OCI-M1 (cell line): ENCODE results near the gene UBE2L3.
A peak's percentile ranks its signal among the peaks of the same experiment; 100 is the strongest.

ENCODE experiments used
- DNase-seq: peaks from one replicate; lab custom pipeline; 2025; lab: John Stamatoyannopoulos, UW

UBE2L3 gene

DNA sequence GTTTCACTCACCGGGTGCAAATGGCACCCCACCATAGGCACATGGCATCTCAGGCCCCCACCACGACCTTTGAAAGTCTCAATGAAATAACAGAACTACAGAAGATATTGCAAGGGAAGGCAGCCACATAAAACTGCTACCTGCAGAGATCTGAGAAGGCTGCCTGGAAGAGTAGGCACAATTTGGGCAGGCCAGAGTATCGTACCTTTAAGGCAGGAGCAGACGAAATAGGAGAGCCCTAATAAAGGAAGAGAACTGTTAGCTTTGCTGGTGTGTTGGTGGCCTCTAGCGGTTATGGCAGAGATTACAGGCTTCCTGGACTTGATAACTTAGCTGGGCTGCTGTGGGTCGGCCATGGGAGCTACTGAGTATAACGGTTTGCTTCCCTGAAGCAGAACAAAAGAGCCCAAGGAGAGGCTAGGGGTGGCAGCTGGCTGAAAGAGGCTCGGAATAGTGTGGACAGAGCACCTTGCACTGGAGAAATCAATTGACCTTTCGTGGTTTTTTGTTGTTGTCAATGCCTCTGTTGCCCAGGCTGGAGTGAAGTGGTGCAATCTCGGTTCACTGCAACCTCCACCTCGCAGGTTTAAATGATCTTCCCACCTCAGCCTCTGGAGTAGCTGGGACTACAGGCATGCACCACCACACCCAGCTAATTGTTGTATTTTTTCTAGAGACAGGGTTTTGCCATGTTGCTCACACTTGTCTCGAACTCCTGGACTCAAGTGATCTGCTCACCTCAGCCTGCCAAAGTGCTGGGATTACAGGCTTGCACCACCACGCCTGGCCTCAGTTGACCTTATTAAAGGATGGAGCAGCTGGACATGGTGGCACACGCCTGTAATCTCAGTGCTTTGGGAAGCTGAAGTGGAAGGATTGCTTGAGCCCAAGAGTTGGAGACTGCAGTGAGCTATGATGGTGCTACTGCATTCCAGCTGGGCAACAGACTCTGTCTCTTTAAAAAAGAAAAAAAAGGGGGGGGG, 79.4 kb downstream of the UBE2L3 start:
- DNase-seq: peak; percentile 96

DNA sequence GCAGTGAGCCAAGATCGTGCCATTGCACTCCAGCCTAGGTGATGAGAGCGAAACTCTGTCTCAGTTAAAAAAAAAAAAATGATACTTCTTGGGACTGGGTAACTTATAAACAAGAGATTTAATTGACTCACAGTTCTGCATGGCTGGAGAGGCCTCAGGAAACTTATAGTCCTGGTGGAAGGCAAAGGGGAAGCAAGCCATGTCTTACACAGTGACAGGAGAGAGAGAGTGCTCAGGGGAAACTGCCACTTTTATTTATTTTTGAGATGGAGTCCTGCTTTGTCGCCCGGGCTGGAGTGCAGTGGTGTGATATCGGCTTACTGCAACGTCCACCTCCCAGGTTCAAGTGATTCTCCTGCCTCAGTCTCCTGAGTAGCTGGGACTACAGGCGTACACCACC, 82.8 kb downstream of the UBE2L3 start:
- DNase-seq: no peak

DNA sequence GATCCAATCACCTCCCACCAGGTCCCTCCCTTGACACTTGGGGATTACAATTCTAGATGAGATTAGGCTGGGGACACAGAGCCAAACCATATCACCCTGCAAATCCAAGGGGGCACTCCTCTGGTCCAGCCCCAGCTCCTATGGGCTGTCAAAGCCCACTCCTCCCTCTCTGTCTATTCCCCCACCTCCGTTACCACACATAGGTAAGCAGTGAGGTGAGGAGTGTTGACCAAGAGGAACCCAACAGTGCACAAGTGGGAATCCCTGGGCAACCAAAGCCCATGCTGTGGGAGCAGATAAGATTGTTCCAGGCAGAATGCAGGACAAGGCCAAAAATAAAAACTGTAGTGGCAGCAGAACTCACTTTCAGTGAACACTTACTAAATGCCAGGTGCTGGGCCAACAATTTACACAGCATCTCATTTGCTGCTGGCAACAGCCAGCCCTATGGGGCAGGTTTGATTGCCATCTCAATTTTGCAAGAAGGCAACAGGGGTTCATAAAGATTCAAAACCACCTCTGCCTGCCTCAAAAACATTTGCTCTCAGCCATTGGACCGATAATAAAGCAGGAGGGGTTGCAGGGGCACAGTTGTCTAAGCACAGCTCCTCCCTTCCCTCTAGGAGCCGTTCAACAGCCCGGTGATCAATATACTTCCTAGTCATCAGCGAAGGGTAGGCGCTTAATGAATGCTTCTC, 83.5 kb downstream of the UBE2L3 start:
- peak; percentile 65 for DNase-seq

DNA sequence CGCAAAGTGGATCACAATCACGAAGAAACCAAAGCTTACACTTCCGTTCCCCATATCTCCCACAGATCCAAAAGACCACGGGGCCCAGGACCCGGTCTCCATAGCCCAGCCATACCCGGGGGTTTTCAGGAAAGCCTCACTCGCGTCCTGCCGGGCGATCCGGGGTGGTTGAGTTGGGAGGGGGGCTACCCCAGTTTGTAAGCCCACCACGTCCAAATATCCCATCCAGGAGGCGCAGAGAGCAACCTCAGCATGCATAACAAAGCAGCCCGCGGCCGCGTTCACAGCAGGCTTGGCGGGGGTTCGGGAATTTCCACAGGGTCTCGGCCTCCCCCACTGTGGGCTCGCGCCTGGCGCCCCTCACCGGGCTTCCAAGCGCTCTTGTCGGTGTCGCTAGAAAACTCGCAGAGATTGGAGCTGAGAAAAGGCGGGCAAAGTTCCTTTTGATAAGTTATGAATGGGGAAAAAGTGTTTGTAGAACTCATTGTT, 84.1 kb downstream of the UBE2L3 start:
- no peak for DNase-seq

DNA sequence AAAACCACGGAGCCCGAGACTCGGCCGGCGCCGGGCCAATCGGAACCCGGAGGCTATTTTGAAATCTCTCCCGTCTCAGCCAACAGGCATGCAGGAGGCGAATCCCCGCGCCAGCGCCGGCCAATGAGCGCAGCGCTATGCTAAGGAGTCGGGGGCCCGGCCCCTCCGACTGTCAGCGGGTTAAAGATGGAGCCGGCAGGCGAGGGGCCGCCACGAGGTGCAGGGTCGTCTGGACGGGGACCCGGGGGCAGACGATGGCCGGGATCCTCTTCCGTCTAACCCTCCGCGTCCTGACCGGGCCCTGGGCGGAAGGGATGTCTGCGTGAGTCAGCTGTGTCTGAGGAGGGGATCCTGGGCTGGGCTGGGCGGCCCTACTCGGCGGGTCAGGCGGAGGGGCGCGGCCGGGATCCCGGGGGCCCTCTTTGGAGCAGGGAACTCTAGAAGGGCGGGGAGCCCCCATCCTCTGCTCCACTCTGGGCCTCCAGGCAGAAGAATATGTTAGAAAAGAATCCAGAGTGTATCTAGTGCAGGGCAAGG, 84.6 kb downstream of the UBE2L3 start:
- peak; percentile 97 for DNase-seq

DNA sequence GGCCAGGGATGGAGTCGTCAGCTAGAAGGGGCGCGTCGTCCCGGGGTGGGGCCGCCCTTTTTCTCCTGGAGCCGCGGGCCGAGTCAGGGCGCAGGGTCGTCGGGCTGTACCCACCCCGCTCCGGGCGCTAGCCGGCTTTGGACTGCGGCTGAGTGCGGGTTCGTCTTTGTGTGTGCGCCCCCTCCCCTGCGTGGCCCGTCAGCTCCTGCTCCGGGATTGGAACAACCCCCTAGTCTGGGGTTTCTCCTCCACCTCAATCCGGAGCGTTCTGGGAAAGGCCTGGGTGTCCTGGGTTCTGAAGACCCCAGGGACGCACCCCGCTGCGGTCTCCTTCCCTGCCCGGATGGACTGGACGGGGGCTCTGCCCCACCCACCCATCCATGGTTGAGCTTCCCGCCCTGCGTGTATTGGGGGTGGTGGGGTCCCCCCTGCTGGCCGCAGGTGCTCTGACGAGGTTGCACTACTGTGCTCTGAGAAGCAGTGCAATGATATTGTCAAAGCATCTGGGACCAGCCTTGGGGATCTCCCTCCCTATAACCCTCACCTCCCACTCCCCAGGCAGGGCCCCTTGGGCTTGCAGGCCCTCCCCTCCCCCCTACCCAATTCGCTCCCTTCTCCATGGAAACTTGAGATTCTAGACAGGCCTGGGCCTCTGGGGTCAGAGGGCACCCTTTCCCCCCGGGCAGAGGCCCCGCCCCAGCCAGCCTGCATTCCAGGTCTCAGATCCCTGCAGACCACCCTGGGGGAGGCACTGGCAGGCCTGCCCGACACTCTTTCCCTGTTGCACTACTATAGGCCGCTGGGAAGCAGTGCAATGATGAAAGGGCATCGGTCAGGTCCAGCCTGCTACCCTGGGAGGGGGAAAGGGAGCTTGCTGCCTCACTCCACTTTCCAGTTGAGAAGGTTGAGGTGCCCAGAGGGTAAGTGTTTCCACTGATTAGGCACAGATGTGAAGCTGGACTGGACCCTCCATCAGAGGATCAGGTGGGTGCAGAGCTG, 85.3 kb downstream of the UBE2L3 start:
- DNase-seq: no peak

DNA sequence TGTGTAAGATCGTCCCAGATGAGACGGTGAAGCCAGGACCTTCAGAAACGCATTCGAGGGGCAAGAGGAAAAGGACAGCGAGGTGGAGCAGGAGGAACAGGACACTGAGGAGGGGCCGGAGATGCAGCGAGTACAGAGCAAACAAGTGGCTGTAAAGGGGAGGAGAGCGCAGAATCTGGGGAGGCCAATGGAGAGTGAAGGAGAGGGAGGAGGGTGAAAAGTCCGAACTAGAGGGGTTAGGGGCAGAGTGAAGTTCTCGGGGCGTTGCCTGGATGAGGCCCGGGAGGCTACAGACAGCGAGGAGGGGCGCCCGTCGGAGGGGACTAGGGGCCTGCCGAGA, 89.5 kb downstream of the UBE2L3 start:
- no peak for DNase-seq

DNA sequence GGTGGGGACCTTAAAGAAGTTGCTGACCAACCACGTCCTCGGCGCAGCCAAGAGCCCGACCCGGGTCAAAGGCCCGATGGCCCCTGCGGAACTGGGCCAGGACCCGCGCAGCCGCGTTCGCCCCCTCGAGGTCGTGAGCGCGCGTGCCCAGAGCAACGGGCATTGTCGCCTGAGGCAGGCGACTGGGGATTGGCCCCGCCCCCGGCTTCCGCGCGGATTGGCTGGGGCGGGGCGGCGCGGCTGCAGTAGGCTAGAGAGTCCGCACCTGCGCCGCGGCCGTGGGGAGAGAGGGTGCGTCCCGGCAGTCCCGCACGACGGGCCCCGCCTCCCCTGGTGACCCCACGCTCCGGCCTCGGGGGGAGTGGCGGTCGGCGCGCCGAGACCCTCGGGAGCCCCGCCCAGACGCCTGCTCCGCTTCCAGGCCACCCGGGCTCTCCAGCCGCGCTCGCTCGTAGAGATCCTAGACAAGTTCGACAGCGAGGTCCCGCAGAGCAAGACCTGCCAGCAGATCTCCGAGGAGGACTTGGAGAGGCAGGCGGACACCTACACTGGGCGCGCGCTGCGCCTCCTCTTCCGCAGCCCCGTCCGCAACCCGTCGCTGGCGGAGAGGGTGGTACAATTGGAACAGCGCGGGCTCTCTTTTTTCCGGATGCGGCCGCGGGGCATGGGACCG, 90.0 kb downstream of the UBE2L3 start:
- DNase-seq: peak; percentile 94

DNA sequence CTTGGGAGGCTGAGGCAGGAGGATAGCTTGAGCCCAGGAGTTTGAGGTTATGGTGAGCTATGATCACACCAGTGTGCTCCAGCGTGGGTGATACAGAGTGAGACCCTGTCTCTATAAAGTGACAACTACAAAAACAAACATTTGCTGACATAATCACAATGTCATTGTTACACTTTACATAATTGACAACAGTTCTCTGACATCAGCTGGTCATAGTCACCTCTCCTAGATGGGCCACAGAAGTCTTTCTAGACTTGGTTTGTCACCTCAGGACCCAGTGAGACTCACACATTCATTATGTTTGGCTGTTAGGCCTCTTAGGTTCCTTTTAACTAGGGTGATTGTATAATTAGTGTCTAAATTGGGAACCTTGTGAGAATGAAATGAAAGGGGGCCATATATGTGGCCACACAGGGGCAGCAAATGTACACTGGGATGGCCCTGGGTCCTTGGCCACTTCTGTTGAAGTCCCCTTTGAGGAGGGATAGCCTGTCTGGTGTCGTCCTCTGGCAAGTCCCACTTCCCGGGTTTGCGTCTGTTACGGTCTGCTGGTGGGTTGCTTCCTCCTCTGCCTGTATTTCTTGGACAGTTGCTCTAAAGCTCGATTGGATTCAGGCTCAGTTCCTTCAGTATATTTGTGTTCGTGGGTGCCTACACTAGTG, 92.5 kb downstream of the UBE2L3 start:
- DNase-seq: peak; percentile 39

DNA sequence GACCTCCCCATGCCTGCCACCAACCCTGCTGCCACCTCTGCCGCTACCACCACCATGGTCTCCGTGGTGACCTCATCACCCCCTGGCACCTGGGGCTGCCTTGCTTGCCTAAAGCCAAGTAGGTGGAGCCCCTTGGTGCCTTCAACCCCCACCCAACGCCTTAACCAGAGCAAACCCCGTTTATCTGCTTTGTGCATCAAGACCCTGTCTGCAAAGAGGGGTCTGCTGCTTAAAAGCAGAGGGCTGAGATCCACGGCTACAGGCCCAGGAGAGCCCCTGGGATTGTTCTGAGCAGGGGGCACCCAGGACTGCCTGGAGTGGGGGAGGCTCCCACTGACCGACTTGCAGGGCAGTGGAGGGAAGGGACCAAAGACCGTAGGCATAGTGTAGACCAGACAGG, 93.4 kb downstream of the UBE2L3 start:
- DNase-seq: no peak

DNA sequence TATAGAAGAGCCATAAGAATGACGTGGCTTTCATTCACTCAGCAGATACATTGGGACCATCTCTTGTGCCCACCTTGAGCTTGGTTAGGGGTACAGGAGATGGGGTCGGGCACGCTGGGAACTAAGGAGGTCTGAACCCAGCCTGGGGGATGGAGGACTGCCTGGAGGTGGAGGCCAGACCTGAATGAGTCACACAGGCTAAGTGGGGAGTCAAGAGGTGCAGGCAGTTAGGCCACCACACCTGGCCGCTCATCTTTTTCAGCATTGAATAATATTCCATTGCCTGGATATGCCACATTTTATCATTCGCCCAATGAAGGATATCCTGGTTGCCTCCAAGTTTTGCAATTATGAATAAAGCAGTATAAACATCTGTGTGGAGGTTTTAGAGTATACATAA, 94.5 kb downstream of the UBE2L3 start:
- DNase-seq: no peak

DNA sequence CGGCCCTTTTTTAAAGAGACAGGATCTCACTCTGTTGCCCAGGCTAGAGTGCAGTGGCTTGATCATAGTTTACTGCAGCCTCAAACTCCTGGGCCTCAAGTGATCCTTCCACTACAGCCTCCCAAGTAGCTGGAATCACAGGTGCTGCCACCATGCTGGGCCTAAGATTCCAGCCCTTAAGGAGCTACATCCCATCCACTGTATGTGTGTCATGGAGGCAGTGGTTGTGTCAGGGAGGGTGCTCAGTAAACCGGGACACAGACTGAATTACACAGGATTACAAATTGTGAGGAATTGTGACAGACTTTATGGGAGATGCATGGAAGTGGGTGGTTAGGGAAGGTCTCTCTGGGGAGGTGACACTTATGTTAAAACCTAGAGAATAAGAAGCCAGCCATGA, 96.2 kb downstream of the UBE2L3 start:
- DNase-seq: no peak

DNA sequence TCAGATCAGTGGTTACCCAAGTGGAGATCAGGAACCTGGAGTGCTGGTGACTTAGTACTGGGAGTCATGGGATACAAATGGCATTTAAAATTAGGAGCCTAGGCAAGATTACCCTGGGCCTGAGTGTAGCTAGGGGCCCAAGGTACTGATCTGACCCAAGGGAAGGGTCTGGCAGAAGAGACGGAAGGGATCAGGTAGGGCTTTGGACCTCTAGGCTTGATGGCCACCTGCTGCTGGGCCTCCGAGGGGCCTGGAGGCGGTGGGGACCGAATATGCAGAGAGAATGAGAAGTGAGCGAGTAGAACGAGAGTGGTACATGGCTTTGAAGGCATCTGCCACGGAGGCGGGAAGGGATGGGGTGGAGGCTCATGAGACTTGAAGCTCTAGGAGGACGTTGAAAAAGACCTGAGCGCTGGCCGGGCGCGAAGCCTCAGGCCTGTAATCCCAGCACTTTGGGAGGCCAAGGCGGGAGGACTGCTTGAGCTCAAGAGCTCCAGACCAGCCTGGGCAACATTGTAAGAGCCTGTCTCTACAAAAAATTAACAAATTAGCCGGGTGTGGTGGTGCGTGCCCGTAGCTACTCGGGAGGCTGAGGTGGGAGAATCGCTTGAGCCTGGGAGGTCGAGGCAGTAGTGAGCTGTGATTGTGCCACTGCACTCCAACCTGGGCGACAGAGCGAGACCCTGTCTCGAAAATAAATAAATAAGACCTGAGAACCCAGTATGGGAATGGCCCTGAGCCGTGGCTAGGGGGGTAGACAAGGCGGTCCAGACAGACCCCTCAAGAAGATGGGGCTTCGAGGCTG, 97.7 kb downstream of the UBE2L3 start:
- no peak for DNase-seq

DNA sequence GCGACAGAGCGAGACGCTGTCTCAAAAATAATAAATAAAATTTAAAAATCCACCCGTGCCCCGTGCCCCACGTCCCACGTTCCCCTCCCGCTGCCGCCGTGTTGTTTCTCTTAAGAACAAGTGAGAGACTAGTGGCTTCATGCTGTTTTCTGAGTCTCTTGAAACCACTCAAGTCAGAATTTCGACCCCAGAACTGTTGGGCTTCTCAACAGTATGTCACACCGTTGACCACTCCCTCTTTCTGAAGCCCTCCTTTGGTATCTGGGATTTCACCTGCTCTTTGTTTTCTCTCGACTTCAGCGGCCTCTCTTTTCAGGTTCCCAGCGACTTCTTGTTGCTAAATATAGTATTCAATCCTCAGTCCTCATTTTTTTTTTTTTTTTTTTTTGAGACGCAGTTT, 99.3 kb downstream of the UBE2L3 start:
- DNase-seq: no peak

DNA sequence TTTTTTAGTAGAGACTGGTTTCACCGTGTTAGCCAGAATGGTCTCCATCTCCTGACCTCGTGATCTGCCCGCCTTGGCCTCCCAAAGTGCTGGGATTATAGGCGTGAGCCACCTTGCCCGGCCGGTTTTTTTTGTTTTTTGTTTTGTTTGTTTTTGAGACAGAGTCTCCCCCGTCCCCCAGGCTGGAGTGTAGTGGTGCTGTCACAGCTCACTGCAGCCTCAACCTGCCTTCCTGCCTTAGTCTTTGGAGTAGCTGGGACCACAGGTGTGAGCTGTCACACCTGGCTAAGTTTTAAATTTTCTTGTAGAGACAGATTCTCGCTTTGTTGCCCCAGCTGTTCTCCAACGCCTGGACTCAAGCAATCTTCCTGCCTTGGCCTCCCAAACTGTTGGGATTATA, 101.5 kb downstream of the UBE2L3 start:
- no peak for DNase-seq

DNA sequence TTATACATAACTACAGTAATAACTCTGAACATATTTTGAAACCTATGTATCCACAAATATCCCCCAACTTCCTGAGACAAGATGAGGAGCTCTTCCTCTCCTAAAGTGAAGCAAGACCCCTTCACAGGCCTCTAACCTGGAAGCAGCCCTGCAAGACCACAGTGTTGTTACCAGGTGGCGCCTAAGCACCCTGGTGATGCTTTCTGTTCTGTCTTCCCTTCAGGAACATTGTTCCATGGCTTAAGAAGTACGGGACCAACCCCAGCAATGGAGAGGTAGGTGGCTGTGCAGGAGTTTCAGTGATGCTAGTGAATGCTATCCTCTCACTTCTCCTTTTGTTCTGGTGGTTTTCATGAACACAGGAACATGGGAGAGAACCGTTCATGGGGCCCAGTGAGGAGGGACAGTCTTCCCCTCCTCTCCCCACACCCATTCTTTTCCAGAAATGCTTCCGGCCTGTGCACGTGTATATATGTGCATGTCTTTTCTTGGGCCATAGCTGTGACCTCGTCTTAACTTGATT, 104.7 kb downstream of the UBE2L3 start:
- DNase-seq: no peak
